A549 (cell line): ENCODE results near the gene BABAM2.
"Not testable (repeated sequence)": the region's sequence is repeated elsewhere in the genome, so short reads cannot be mapped to it uniquely, and the experiment has no call there.

ENCODE experiments used
- CTCF ChIP-seq: fragments of >200 bp; sonication (Bioruptor Twin); formaldehyde crosslinking; IDR thresholded peaks from 3 replicates; pipeline ENCODE4 v1.5.1; 2016
- EP300 ChIP-seq, 2 experiments: fragments of >200 bp; sonication (Bioruptor Twin); formaldehyde crosslinking; IDR thresholded peaks; 2 replicates in 1 of 2; 3 replicates in 1 of 2; pipeline ENCODE4 v1.6.1; 2016 to 2017
- MAX ChIP-seq: IDR thresholded peaks from 2 replicates; pipeline ENCODE4 v1.6.1; 2012
- MAZ ChIP-seq: fragments of 150-350 bp; IDR thresholded peaks from 2 replicates; pipeline ENCODE4 v1.6.1; 2014; ENCODE audit warnings: antibody characterized with exemption, low read depth, low read length, borderline replicate concordance
- RAD21 ChIP-seq, 2 experiments: fragments of >200 bp in 1 of 2; sonication (Bioruptor Twin) in 1 of 2; formaldehyde crosslinking in 1 of 2; IDR thresholded peaks in 1 of 2; conservative IDR thresholded peaks in 1 of 2; 2 replicates in 1 of 2; 3 replicates in 1 of 2; pipeline ENCODE4 v1.6.1; 2012 to 2018; ENCODE audit warnings: inconsistent platforms in 1 of 2
- RCOR1 ChIP-seq: fragments of 150-350 bp; IDR thresholded peaks from 2 replicates; pipeline ENCODE4 v1.6.1; 2014; ENCODE audit warnings: antibody characterized with exemption, low read length, low read depth

GRCh38 chr2:27882584-27882922 lies 8.0 kb upstream of the BABAM2 start:
- not testable (repeated sequence) for TF ChIP-seq CTCF; RCOR1; RAD21 (conservative IDR thresholded peaks at IDR 0.05 in 1 of 2, IDR thresholded peaks at IDR 0.05 in 1 of 2); EP300 (IDR thresholded peaks at IDR 0.05); MAX; MAZ
